GM12875 (cell line): ENCODE measurements around the gene CROCC2.
A peak's percentile ranks its signal among the peaks of the same experiment; 100 is the strongest.

Experiments used
- H3K4me3 ChIP-seq: one replicate; pipeline ENCODE4 v1.5.1; 2011; ENCODE audit warnings: low read depth, low read length, control low read depth
- CTCF ChIP-seq: IDR thresholded peaks from 2 replicates; pipeline ENCODE4 v1.5.1; 2011; ENCODE audit warnings: low read depth, mild to moderate bottlenecking, control low read depth, inconsistent platforms, low read length, moderate library complexity, borderline replicate concordance; ENCODE audit not compliant: insufficient read depth

The CROCC2 gene

GRCh38 chr2:240911641-240912265, 5.6 kb downstream of the CROCC2 start:
- TF ChIP-seq CTCF, result no peak
- no peak overlapping the region for H3K4me3 ChIP-seq

DNA sequence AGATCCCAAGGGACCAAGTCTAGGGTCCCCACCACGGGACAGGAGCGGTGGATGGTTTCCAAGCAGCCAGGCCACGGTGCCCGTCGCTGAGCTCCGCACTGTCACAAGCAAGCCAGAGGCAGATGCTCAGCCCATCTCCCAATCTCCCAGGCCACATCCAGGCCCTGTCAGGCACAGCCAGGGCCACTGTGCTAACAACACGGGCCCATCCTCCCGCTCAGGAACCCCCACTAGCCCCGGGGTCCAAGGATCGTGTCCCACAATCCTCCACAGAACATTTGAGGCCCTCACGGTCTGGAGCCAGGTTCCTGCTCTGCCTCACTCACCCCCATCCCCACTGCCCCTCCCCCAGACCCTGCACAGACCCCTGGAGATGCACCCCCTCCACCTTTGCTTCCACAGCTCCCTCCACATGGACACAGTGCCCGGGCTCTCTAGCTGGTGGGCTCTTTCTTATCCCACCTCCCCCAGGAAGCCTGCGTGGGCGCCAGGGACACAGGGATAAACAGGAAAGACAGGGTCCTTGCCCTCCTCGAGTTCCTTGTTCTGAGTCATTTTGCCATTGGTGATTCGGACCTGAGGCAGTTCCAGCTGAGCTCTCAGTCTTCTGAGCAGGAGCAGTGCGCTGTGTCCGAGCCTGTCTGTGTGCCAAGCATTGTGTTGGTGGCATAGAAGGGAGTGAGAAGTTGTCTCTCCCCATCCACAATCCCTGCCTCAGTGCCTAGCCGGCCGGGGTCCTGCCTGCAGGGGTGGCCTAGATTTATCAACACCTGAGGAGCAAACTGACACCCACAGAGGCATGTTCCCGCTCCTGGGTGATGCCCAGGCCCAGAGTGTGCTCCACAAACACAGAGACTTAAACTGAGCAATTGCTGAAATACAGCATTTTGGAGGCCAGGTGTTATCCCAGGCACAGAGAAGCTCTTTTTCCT, 7.0 kb downstream of the CROCC2 start:
- no peak overlapping the region for H3K4me3 ChIP-seq
- TF ChIP-seq CTCF, result no peak

- peak; percentile 98 for TF ChIP-seq CTCF
- no peak overlapping the region for H3K4me3 ChIP-seq
Observed at GRCh38 chr2:240913810-240914644, 7.9 kb downstream of the CROCC2 start.

- no peak for TF ChIP-seq CTCF
- no peak overlapping the region for H3K4me3 ChIP-seq
Observed at GRCh38 chr2:240914645-240915525, 8.7 kb downstream of the CROCC2 start.

GRCh38 chr2:240915526-240916341, 9.6 kb downstream of the CROCC2 start:
- TF ChIP-seq CTCF, result no peak
- no peak overlapping the region for H3K4me3 ChIP-seq
